Activated naive CD4-positive, alpha-beta T cell treated with anti-CD3 and anti-CD28 coated beads for 36 hours (primary cell): ENCODE results near the gene RAN. TPM values are rescaled to one million over a fixed set of nuclear protein-coding genes. Genes with fewer than 3 reads are reported as not detected.
"Not testable (repeated sequence)": the region's sequence is repeated elsewhere in the genome, so short reads cannot be mapped to it uniquely, and the experiment has no call there.

Source experiments
- CTCF ChIA-PET: fragments of 350-600 bp; sonication (Branson Sonifier 250); formaldehyde crosslinking; loops from one replicate; lab custom pipeline; 2021; ENCODE audit warnings: antibody characterized with exemption; lab: Charles Lee
- DNase-seq: peaks from one replicate; pipeline ENCODE4 v3.0.0-alpha.2; 2020
- H3K27ac Mint-ChIP-seq: one replicate; pipeline ENCODE4 v1.8.0; 2021; ENCODE audit warnings: mild to moderate bottlenecking, mixed read lengths
- H3K27me3 Mint-ChIP-seq: one replicate; pipeline ENCODE4 v1.8.0; 2021; ENCODE audit warnings: low read depth, mixed read lengths
- H3K36me3 Mint-ChIP-seq: one replicate; pipeline ENCODE4 v1.8.0; 2021; ENCODE audit warnings: low read depth, mixed read lengths
- H3K4me1 Mint-ChIP-seq: one replicate; pipeline ENCODE4 v1.8.0; 2021; ENCODE audit warnings: low read depth, mixed read lengths
- H3K4me3 Mint-ChIP-seq: one replicate; pipeline ENCODE4 v1.8.0; 2021; ENCODE audit warnings: mild to moderate bottlenecking, moderate library complexity, mixed read lengths
- H3K9me3 Mint-ChIP-seq: one replicate; pipeline ENCODE4 v1.8.0; 2021; ENCODE audit warnings: mixed read lengths
- intact Hi-C: fragments of 100-400 bp; cut with micrococcal nuclease; formaldehyde crosslinking; loops from one replicate; pipeline ENCODE4 v1.15.1; 2023
- total RNA-seq, 2 experiments: library from RNA; stranded (reverse); gene quantifications; one replicate each; pipeline ENCODE4 v1.2.3, GENCODE V29; 2021

RAN gene
- total RNA-seq, 2 experiments from 2014 or later = 2,370 to 2,418 TPM

- peaks cover 27% of the 10 kb centered on the region for H3K4me1 Mint-ChIP-seq
- no peak overlapping the region for H3K27ac Mint-ChIP-seq
- no peaks in the 10 kb centered on the region for H3K9me3 Mint-ChIP-seq
These were observed 9.7 kb downstream of the RAN start for GRCh38 chr12:130881548-130881947.

GRCh38 chr12:130887190-130887589 lies 15.3 kb downstream of the RAN start:
- H3K36me3 Mint-ChIP-seq, CTCF ChIA-PET, H3K27me3 Mint-ChIP-seq, H3K27ac Mint-ChIP-seq, intact Hi-C loops, H3K9me3 Mint-ChIP-seq, H3K4me3 Mint-ChIP-seq, H3K4me1 Mint-ChIP-seq, DNase-seq: not testable (repeated sequence)

More at GRCh38 chr12:130881548-130881947, 9.7 kb downstream of the RAN start:
- intact Hi-C loops = no loop called here
- H3K36me3 Mint-ChIP-seq = peaks cover 5% of the 10 kb centered on the region
- no peaks in the 10 kb centered on the region for H3K27me3 Mint-ChIP-seq
- DNase-seq = no peak
- CTCF ChIA-PET = no interaction called here
- H3K4me3 Mint-ChIP-seq = no peak overlapping the region

DNA sequence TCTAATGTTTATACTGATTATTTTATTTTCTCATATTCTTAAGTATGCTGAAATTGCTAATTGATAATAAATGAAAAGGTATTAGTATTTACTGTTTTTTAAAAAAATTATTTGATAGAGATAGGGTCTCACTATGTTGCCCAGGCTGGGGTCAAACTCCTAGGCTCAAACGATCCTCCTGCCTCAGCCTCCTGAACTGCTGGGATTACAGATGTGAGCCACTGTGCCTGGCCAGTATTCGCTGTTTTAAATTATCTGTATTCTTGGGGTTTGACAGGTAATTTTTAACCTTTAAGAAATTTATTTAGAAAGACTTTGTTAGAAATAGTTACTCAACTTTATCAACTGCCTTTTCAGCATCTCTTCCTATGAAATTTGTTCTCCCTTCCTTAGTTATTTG lies 32.2 kb downstream of the RAN start:
- Mint-ChIP-seq H3K27me3 (peaks cover 3% of the 10 kb centered on the region), H3K4me3 (no peak overlapping the region), H3K4me1 (no peaks in the 10 kb centered on the region), H3K36me3 (no peaks in the 10 kb centered on the region), H3K27ac (no peak overlapping the region), H3K9me3 (no peaks in the 10 kb centered on the region)
- no peak for DNase-seq
- CTCF ChIA-PET = no interaction called here
- intact Hi-C loops = no loop called here

GRCh38 chr12:130904936-130905455 lies 33.1 kb downstream of the RAN start:
- DNase-seq, H3K27ac Mint-ChIP-seq, H3K4me1 Mint-ChIP-seq, H3K27me3 Mint-ChIP-seq, H3K36me3 Mint-ChIP-seq, H3K4me3 Mint-ChIP-seq, H3K9me3 Mint-ChIP-seq, intact Hi-C loops: not testable (repeated sequence)
- CTCF ChIA-PET = interaction anchor here (0.6 kb wide), 1 partner anchor 13 kb away, joined by 3 read pairs; no protein-coding TSS in a partner anchor

- Mint-ChIP-seq H3K27me3 (peaks cover 16% of the 10 kb centered on the region), H3K4me3 (no peak overlapping the region), H3K4me1 (no peaks in the 10 kb centered on the region), H3K36me3 (peaks cover 4% of the 10 kb centered on the region), H3K9me3 (peaks cover 16% of the 10 kb centered on the region), H3K27ac (no peak overlapping the region)
- CTCF ChIA-PET = no interaction called here
- DNase-seq = no peak
- intact Hi-C loops = no loop called here
These were observed 37.2 kb downstream of the RAN start for GRCh38 chr12:130909111-130909510.

GRCh38 chr12:130911193-130911592 lies 39.3 kb downstream of the RAN start:
- no peak for DNase-seq
- intact Hi-C loops = no loop called here
- Mint-ChIP-seq H3K4me1 (no peaks in the 10 kb centered on the region), H3K27me3 (peaks cover 28% of the 10 kb centered on the region), H3K9me3 (peaks cover 16% of the 10 kb centered on the region), H3K36me3 (peaks cover 4% of the 10 kb centered on the region), H3K27ac (no peak overlapping the region), H3K4me3 (no peak overlapping the region)
- CTCF ChIA-PET = no interaction called here

GRCh38 chr12:130911933-130912332 lies 40.1 kb downstream of the RAN start:
- no peaks in the 10 kb centered on the region for H3K4me1 Mint-ChIP-seq
- CTCF ChIA-PET = no interaction called here
- no peak for DNase-seq
- H3K9me3 Mint-ChIP-seq = peaks cover 16% of the 10 kb centered on the region
- intact Hi-C loops = no loop called here
- H3K27me3 Mint-ChIP-seq = peaks cover 35% of the 10 kb centered on the region
- no peak overlapping the region for H3K4me3 Mint-ChIP-seq
- peaks cover 4% of the 10 kb centered on the region for H3K36me3 Mint-ChIP-seq
- no peak overlapping the region for H3K27ac Mint-ChIP-seq

GRCh38 chr12:130916241-130916911 lies 44.5 kb downstream of the RAN start:
- Mint-ChIP-seq H3K4me3 (no peak overlapping the region), H3K27ac (no peak overlapping the region), H3K4me1 (no peaks in the 10 kb centered on the region), H3K9me3 (peaks cover 13% of the 10 kb centered on the region), H3K36me3 (no peaks in the 10 kb centered on the region), H3K27me3 (peaks cover 57% of the 10 kb centered on the region)
- DNase-seq = peak; percentile 48
- CTCF ChIA-PET = interaction anchor here (0.6 kb wide), 1 partner anchor 189 kb away, joined by 3 read pairs; no protein-coding TSS in a partner anchor
- intact Hi-C loops = no loop called here

- H3K9me3 Mint-ChIP-seq = peaks cover 6% of the 10 kb centered on the region
- intact Hi-C loops = no loop called here
- CTCF ChIA-PET = interaction anchor here (0.7 to 1.2 kb wide), 3 partner anchors 12 to 188 kb away, joined by 3 to 5 read pairs (median 3); no protein-coding TSS in a partner anchor
These were observed 45.7 kb downstream of the RAN start for GRCh38 chr12:130917607-130918006.

GRCh38 chr12:130919086-130919485 lies 47.2 kb downstream of the RAN start:
- peaks cover 6% of the 10 kb centered on the region for H3K9me3 Mint-ChIP-seq
- H3K4me3 Mint-ChIP-seq = no peak overlapping the region
- H3K36me3 Mint-ChIP-seq = no peaks in the 10 kb centered on the region
- H3K27me3 Mint-ChIP-seq = peaks cover 58% of the 10 kb centered on the region
- no peak overlapping the region for H3K27ac Mint-ChIP-seq
- intact Hi-C loops = no loop called here
- CTCF ChIA-PET = no interaction called here
- DNase-seq = no peak
- no peaks in the 10 kb centered on the region for H3K4me1 Mint-ChIP-seq

More at GRCh38 chr12:130917607-130918006, 45.7 kb downstream of the RAN start:
- Mint-ChIP-seq H3K27me3 (peaks cover 61% of the 10 kb centered on the region), H3K36me3 (no peaks in the 10 kb centered on the region), H3K27ac (no peak overlapping the region), H3K4me3 (no peak overlapping the region), H3K4me1 (no peaks in the 10 kb centered on the region)
- no peak for DNase-seq

GRCh38 chr12:130920119-130920703 lies 48.3 kb downstream of the RAN start:
- CTCF ChIA-PET = no interaction called here
- peaks cover 6% of the 10 kb centered on the region for H3K9me3 Mint-ChIP-seq
- H3K27ac Mint-ChIP-seq = no peak overlapping the region
- H3K36me3 Mint-ChIP-seq = no peaks in the 10 kb centered on the region
- intact Hi-C loops = no loop called here
- H3K4me1 Mint-ChIP-seq = no peaks in the 10 kb centered on the region
- H3K27me3 Mint-ChIP-seq = peaks cover 53% of the 10 kb centered on the region
- DNase-seq = no peak
- H3K4me3 Mint-ChIP-seq = no peak overlapping the region

- Mint-ChIP-seq H3K4me3 (no peak overlapping the region), H3K4me1 (no peaks in the 10 kb centered on the region), H3K36me3 (no peaks in the 10 kb centered on the region), H3K27me3 (peaks cover 53% of the 10 kb centered on the region), H3K9me3 (peaks cover 6% of the 10 kb centered on the region), H3K27ac (no peak overlapping the region)
- CTCF ChIA-PET = no interaction called here
- intact Hi-C loops = no loop called here
- DNase-seq = no peak
These were observed 49.0 kb downstream of the RAN start for GRCh38 chr12:130920723-130921381.
